ENCODE data around the gene TBC1D22A.

TBC1D22A gene

DNA sequence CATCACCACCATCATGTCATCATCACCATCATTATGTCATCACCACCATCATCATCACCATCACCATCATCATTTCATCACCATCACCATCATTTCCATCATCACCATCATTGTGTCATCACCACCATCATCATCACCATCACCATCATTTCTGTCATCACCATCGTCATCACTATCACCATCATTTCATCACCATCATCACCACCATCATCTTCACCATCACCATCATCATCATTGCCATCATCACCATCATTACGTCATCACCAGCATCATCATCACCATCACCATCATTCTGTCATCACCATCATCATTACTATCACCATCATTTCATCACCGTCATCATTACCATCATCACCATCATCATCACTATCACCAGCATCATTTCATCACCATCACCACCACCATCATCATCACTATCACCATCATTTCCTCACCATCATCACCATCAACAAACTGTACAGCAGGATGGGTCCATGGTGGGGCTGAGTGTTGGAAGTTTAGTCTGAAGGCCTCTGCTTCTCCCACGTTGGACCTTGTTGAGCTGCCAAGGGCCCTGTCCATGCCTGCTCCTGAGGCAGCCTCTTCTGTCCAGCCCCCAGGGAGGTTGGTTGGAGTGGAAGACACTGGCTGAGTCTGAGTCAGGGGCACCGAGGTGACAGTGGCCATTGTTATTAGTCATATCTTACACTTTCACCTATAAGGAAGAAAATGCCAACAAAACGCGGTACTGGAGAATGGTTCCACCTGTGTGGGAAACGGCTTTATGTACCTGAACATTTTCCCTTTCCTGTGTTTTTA is 247.1 kb downstream of the TBC1D22A start:
- no peak for DNase-seq (ENCODE audit: low read depth in 2 of 2, low spot score in 1 of 2)

DNA sequence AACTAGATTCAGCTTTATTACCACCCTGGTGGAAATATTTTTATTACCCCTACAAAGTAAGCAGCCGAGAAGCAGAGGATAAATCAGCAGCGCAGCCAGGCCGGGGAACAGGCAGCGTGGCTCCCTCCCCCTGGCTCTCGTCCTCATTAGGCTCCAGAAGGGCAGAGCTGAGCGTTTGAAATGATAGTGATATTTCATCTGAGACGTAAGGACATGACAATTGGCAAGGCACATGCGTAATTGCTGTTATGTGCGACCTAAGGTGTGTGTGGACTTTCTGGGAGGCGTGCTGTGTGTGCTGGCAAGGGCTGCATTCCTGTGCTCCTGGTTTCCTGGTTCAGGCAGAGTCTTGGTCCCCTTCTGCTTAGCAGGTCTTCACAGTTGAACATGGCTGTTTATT is 247.8 kb downstream of the TBC1D22A start:
- DNase-seq (ENCODE audit: low read depth in 2 of 2, low spot score in 1 of 2): no peak

DNA sequence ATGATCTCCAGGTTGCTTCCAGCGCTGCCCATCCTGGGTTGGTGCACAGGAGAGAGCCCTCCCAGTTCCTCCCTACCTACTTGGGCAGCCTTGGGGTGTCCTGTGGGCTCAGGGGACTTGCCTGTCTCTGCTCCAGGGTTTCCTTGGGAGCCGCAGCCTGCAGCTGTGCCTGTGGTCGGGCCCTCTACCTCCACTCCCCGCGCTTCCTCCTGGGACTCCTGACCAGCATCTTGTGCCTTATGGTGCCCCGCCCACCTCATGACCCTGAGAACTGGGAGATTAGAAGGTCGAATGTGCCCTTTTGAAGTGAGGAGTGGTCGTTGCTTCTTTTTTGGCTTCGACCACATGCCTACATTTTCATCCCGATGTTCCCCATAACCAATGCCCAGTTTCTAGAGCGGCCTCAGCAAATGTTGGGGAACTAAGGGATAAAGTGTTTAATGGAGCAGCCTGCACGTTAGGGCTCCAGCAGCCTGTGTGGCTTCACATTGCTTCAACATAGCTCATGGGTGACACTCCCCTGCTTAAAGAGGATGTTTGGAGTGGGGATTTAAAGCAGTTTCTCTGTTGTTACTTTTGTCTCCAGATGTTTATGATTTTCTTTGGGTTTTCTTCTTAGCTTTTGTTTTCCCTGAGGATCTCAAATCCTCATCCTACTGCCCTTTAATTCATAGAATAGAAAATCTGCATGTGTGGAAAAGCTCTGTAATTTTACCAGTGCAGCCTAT is 248.8 kb downstream of the TBC1D22A start:
- no peak for DNase-seq (ENCODE audit: low read depth in 2 of 2, low spot score in 1 of 2)

DNA sequence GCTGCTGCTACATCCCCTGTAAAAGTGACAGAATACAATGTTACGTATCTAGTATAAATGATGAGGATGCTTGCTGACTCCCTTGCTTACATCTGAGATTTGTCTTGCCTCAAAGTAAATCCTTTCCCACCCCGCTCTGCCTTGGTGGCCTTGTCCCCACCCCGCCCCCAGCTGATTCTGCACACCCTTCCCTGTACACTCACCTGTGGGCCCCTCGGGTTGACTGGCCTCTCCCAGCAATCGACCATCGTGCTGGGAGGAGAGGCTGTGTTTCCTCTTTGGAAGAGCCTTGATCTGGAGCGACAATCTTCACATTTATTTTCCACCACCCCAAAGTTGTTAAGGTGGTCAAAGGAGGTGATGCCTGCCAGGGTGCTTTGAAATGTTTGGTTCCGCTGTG is 249.4 kb downstream of the TBC1D22A start:
- no peak for DNase-seq (ENCODE audit: low read depth in 2 of 2, low spot score in 1 of 2)

DNA sequence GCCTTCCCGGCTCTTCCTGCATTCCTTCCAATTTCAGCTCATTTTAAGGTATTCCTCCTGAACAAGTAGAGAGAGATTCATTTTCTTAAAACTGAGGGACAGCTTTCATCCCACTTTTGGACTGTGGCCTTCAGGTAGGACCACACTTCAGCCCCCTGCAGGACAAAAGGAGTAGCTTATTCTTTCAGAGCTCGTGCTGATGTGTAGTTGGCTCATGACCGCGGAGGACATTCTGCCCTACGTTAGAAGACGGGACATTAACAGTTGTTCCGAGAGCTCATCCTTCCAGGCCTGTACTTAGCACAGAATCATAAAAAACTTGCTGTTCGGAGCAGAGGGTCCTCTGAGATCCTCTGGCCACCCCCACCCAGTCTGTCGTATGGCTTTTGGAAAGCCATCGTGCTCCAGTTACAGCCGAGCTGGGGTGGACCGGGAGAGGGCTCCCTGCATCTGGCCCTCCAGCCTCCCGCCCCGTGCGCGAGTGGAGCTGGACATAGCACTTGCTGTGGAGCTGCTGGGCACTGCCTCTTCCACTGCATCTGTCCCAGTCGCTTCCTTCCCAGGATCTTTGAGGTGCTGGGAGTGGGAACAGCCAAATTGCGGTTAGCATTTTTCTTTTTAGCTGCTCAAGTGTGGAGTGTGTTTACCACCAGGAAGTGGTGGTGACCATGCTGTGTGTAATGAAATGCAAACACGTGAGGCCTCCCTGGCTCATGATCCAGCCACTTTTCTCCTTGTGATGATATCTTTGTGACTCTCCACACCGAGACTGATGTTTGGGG is 250.3 kb downstream of the TBC1D22A start:
- no peak for DNase-seq (ENCODE audit: low read depth in 2 of 2, low spot score in 1 of 2)

DNA sequence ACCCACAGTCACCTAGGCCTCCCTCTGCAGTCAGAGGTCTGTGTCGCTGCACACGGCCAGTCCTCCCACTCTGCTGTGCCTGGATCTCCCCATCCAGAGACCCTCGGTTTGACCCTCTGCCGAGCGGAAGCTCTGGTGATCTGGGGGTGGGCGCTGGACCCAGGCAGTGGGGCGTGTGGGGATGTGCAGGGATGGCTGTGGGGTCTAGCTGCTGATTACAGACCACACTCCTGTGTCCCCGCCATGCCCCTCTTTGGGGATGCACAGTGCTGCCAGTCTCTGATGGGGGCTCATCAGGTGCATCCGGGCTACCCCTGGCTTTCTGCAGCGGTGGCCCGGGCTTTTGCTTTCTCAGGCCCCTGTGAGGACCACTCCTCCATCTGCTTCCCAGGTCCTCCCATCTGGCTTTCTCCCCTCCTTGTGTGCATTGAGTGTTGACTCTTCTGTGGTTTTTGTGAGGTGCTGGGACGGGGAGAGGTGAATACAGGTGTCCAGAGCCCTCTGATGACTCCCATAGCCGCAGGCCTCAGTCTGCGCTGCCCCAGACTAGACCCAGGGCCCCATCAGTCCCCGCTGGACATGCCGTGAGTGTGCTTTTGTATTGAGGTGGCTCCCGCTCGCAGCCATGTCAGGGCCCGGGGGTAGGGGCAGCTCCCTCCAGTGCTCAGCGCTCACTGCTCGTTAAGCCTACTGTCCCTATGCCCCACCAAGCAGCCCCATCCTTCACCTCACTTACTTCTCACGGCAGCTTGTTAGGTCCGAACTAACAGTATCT is 251.6 kb downstream of the TBC1D22A start:
- DNase-seq (ENCODE audit: low read depth in 2 of 2, low spot score in 1 of 2): no peak

DNA sequence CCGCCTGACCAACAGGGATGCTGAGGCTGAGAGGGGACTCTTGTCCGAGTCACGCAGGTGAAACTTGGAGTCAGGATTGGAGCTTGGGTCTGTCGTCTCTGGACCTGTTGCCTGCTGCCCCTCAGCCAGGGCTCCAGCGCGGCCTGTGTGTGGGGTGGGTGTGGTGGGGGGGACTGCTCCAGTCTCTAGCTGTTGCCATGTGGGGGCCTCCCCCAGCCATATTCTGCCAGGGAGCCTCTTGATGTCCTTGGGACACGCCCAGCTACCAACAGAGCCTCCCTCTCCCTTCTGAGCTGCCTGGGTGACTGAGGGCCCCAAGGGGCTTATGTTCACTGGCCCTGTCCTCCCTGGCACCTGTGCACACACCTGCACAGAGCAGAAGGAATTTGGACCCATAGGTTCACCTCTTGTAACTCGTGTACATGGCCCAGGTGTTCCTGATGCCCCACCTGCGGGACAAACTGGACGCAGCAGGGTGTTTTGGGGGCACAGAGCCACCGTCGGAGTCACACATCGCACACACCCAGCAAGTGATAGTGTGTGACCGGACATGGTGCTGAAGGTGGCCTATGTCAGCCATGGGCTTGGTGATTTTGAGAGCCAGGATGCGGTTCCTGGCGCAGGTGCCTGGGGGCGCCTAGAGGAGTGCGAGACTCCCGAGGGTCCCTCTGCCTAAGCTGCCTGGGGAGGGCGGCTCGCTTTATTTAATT is 252.3 kb downstream of the TBC1D22A start:
- no peak for DNase-seq (ENCODE audit: low read depth in 2 of 2, low spot score in 1 of 2)

DNA sequence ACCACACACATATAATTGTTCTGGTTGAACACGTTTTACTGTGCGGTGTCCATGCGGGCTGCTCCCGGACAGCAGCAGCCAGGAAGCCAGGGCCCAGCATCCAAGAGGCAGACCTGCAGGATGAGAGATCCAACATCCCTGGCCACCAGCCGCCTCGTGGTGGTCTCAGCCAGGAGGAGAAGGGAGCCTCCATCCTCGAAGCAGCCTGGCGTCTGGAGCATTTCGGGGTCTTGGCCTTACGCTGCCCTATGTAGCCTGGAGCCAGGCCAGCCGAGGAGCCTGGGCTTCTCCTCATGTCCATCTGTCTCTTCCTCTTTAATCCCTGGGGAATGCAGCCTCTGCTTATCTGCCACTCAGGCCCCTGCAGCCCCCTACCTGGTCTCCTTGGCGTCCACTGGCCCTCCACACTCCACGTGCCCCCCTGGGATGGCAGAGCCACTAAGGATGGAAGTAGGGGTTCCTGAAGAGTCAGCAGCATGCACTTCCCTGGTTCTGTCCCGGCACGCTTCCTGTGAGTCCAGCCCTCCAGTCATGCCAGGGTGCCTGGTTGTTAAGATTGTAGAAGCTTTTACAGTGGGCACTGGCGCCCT is 253.2 kb downstream of the TBC1D22A start:
- DNase-seq (ENCODE audit: low read depth in 2 of 2, low spot score in 1 of 2): no peak

DNA sequence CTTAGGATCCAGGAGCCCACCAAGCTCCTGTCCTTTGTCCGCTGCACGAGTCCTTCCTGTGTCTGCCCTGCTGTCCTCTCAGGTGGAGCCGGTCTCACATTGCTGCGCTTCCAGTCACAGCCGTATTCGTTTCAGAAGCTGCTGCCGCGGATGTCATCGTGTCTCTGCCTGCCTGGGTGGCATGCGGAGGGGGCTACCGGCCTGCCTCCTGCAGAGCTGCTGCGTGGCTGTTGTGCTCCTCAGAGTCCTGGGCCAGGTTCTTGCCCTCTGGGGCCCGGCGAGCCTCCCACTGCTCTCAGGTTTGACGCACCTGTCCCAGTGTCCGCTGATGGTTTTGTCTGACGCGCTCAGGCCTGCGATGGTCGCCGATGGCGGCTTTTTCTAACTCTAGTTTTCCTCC is 254.2 kb downstream of the TBC1D22A start:
- no peak for DNase-seq (ENCODE audit: low read depth in 2 of 2, low spot score in 1 of 2)

DNA sequence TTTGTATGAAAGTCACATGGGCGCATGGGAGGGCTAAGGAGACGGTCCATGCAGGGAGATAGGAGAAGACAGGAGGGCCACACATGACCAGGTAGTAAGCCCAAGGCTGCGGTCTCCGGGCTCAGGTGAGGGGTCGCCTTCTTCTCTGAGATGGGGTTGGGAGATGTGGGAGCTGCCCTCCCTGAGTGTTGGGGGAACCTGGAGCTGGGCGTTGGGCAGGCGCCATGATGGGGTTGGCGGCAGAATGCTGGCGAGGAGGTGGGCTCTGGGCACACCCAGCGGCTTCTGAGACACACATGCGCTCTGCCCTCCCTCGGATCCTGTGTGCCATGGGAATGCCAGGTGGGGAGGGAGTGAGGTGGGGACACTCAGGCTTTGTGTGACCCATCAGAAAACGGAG is 254.8 kb downstream of the TBC1D22A start:
- DNase-seq (ENCODE audit: low read depth in 2 of 2, low spot score in 1 of 2): no peak

DNA sequence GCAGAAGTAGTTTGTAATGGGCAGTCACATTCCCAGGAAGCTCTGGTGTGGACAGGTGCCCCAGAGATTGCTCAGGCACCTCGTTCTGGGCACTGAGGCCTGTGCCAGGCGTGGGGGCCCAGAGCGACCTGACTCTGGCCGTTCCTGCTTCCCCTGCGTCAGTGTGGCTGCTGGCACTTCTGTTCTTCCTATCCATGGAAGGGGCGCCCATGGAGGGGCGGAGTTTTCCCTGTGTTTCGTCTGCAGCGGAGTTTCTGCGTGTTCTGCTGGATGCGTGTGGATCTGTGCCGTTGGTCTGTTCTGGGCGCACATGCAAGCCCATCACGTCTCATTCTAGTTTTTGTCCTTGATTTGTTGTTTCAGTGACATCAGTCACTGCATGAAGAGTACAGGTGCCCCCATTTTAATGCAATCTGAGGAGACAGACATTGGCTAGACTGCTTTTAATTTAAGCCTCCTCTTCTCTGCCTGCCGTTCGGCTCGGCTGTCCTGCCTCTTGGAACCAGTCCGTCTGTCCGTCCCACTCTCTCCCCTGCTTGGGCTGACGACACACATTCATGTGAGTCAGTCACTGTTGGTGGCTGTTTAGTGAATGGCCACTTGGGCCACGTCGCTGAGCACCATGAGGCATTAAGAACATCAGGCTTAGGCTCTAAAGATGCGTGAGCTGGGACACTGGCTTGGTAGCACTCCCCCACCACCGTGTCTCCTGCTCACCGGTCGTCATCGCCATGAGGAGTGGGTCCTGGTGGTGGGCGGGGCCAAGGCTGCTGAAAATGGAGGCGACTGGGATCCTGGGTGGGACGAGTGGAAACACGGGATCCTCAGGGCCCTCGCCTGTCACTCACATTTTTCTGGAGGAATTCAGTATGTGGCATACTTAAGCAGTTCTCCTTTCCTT is 255.8 kb downstream of the TBC1D22A start:
- DNase-seq (ENCODE audit: low read depth in 2 of 2, low spot score in 1 of 2): no peak

DNA sequence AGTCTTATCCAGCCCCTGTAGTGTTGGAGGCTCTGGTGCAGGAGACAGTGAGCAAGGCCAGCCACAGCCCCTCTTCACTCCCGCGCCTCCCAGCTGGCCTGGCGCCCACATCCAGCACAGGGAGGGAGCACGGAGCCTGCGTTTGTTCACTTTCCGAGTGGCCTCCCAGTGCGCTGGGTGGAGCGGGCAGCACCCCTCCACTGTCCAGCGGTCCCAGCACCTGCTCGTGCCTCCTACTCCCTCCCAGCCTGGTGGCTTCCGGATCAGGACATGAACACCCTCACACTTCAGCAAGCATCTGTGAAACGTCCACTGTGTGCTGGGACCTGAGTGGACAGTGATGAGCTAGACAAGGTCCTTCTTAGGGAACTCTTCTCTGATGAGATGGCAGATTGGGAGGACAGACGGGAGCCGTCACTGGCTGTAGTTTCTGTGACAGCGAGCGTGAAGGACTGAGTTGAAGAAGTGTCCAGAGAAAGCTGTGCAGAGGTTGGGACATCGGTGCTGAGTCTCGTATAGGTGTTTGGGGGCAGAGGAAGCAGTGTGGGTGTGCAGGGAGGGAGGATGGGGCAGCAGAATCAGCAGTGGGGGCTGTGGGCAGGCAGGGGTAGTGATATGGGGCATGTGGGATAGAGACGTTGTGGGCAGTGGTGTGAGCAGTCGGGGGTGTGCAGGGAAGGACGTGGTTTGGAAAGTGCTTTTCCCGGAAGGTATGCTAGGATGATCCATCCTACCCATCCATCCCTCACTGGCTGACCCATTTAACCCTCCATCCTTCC is 256.8 kb downstream of the TBC1D22A start:
- DNase-seq (ENCODE audit: low read depth in 2 of 2, low spot score in 1 of 2): no peak

DNA sequence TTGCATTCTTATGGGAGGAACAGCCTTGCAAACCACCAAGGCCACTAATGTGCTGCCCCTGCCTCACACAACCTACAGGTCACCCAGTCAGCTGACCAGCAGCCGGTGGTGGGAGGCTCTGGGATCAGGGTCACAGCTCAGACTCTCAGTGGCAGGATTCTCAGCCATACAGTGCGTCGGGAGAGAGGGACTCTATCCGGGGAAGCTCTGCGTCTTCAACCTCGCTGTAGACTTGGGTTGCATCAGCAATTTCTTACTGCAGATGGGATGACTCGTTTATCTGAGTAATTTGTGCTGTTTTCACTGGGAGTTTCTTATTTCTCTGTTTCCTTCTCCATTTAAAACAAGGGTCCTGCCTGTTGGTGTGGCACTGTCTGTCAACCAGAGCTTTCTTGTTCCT is 257.7 kb downstream of the TBC1D22A start:
- DNase-seq (ENCODE audit: low read depth in 2 of 2, low spot score in 1 of 2): no peak

DNA sequence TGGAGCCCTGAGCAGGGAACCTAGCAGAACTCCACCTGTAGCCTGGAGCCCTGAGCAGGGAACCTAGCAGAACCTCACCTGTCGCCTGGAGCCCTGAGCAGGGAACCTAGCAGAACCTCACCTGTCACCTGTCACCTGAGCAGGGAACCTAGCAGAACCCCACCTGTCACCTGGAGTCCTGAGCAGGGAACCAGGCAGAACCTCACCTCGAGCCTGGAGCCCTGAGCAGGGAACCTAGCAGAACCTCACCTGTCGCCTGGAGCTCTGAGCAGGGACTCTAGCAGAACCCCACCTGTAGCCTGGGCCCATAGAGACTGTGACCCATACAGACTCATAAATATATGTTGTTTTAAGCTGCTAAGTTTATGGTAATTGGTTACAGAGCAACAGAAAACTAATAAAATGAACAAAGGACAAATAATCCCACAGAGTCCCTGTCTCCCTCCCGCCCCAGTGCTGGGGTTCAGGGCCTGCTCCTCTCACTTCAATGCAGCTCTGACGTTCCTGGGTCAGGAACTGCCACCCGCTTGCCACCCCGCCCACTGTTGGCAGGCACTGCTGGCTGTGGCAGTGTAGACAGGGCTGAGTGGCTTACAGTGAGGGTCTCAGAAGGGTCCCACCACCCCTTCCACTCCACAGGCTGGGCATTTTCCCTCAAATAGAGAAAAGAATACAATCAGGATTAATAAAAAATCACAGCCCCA is 259.1 kb downstream of the TBC1D22A start:
- DNase-seq (ENCODE audit: low read depth in 2 of 2, low spot score in 1 of 2): no peak

DNA sequence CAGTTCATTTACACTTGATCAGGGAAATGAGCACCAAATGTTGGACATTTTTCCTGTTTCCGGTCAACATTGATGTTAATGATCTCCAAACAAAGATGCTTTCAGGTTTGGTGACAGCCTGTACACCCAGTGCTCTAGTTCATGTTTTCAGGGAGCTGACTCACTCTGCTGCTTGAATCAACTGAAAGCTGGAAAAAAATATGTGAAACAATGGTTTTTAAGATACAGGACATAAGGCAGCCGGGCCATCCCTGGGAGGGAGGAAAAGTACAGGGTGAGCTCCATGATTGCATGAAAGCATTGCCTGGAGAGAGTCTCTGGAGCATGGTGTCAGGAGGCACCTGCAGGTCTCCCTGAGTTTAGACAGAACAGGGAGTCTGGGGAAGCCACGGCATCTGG is 259.6 kb downstream of the TBC1D22A start:
- DNase-seq (ENCODE audit: low read depth in 2 of 2, low spot score in 1 of 2): no peak

DNA sequence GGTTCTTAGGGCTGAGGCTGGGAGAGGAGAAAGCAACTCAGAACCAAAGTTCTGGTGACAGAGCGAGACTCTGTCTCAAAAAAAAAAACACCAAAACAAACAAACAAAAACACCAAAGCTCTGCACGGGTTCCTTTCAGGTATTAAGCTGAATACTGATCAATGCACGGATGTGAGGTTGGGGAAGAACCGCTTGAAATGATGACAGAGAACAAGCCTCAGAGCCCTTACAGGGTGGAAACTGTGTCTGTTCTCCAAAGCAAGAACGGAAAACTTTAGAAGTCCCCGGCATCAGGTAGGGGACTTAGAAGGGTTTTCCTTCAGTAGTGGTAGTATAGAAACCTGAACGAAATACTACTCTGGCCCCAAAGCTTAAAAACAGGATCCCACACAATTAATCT is 260.0 kb downstream of the TBC1D22A start:
- DNase-seq (ENCODE audit: low read depth in 2 of 2, low spot score in 1 of 2): no peak

DNA sequence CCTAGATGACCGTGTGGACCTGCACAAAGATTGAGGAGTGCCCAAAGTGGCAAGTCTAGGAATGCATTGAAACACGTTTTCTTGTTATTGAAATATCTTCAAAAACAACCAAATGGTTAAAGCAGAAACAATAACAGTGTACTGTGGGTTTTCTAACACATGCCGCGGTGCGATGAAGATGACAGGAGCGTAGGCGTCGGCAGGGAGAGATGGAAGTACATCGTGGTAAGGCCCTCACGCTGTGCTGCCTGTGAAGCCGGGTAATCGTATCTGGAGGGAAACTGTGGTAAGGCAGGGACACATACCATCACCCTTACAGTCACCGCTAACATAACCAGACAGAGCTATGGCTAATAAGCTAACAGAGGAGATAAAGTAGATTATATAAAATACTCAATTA is 261.4 kb downstream of the TBC1D22A start:
- no peak for DNase-seq (ENCODE audit: low read depth in 2 of 2, low spot score in 1 of 2)

DNA sequence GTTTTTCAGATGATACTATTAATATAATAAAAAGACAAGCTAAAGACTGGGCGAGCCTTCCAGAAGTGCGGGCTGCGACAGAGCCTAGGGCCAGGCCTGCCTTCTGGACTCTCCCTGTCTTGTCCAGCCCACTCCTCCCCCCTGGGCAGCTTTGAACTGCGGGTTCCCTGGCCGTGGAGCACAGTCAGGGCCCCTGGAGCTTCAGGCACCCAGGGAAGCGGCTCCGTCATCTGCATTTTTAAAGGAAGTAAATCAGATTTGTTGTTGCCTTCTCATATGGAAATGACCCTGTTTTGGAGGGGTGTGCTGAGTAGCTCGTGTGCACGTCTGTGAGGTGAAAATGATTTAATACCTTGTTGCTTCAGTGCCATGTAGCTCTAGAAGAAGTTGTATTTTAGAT is 265.3 kb downstream of the TBC1D22A start:
- DNase-seq (ENCODE audit: low read depth in 2 of 2, low spot score in 1 of 2): no peak

Measured in stimulated activated CD8-positive, alpha-beta memory T cell treated with anti-CD3 and anti-CD28 coated beads, Interleukin-4, amount 100 ng/mL, for 1 hour (primary cell).